ENCODE measurements around the gene MLH1.
"Not testable (repeated sequence)": the region's sequence is repeated elsewhere in the genome, so short reads cannot be mapped to it uniquely, and the experiment has no call there.

MLH1 gene

DNA sequence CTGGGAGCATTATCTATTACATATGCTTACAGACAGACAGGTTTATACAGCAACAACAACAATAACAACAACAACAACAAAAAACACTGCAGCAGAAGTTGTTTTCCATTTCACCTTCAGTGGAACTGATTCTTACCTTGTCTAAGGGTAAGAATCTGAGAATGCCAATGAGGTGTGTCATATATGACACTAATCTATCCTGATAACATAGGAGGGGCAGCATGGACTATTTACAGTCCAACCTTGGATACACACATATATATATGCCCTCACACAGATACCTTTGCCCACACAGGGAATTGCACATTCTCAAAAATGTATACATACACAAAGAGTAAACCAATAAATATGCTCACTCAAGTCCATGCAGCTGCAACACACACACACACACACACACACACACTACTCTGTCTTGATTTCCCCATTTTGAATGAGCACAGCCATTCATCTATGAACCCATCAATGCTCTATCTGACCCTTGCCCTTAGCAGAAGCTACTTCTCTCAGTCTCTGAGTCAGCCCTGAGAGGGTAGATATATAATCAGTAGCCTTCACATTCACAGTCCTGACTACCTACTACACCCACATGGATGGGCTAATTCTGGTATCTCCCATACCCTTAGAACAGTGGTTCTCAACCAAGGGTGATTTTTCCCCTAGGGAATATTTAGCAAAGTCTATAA is 38.7 kb upstream of the MLH1 start:
- TF ChIP-seq, protein P1, sequence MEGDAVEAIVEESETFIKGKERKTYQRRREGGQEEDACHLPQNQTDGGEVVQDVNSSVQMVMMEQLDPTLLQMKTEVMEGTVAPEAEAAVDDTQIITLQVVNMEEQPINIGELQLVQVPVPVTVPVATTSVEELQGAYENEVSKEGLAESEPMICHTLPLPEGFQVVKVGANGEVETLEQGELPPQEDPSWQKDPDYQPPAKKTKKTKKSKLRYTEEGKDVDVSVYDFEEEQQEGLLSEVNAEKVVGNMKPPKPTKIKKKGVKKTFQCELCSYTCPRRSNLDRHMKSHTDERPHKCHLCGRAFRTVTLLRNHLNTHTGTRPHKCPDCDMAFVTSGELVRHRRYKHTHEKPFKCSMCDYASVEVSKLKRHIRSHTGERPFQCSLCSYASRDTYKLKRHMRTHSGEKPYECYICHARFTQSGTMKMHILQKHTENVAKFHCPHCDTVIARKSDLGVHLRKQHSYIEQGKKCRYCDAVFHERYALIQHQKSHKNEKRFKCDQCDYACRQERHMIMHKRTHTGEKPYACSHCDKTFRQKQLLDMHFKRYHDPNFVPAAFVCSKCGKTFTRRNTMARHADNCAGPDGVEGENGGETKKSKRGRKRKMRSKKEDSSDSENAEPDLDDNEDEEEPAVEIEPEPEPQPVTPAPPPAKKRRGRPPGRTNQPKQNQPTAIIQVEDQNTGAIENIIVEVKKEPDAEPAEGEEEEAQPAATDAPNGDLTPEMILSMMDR (IDR thresholded peaks at IDR 0.05): no peak
- Histone ChIP-seq H3K4me3 (no peak overlapping the region), H3K27ac (no peak overlapping the region)
- DNase-seq (ENCODE audit: low spot score): no peak

DNA sequence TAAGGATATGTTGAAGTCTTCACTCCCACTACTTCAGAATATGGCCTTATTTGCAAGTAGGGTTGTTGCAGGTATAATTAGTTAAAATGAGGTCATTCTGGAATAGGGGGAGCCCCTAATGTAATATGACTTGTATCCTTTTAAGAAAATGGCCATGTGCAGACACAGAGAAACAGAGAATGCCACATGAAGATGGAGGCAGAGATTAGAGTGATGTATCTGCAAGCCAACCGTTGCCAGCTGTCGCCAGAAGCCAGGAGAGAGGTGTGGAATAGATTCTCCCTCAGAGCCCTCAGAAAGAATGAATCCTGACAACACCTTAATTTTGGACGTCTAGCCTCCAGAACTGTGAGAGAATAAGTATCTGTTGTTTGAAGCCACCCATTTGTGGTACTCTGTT is 37.2 kb upstream of the MLH1 start:
- H3K27ac ChIP-seq: no peak overlapping the region
- DNase-seq (ENCODE audit: low spot score): no peak
- H3K4me3 ChIP-seq: no peak overlapping the region
- TF ChIP-seq, protein P1 (IDR thresholded peaks at IDR 0.05): no peak

DNA sequence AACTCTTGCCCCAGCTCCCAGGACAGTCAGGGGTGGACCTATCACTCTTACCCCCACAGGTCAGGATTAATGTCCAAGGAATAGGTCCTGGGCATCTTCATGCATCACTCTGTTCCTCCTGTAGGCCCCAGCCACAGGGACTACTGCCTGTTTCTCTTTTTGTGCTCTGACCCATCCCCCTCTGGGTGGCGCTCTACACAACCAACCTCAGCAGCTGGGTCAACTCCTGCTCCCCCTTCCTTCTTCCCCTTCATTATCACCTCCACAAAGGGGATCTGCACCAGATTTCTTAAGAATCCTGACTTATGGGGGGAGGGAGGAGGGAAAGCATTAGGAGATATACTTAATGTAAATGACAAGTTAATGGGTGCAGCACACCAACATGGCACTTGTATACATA is 36.3 kb upstream of the MLH1 start:
- no peak for DNase-seq (ENCODE audit: low spot score)
- Histone ChIP-seq H3K27ac (no peak overlapping the region), H3K4me3 (no peak overlapping the region)
- TF ChIP-seq, protein P1 (IDR thresholded peaks at IDR 0.05): no peak

DNA sequence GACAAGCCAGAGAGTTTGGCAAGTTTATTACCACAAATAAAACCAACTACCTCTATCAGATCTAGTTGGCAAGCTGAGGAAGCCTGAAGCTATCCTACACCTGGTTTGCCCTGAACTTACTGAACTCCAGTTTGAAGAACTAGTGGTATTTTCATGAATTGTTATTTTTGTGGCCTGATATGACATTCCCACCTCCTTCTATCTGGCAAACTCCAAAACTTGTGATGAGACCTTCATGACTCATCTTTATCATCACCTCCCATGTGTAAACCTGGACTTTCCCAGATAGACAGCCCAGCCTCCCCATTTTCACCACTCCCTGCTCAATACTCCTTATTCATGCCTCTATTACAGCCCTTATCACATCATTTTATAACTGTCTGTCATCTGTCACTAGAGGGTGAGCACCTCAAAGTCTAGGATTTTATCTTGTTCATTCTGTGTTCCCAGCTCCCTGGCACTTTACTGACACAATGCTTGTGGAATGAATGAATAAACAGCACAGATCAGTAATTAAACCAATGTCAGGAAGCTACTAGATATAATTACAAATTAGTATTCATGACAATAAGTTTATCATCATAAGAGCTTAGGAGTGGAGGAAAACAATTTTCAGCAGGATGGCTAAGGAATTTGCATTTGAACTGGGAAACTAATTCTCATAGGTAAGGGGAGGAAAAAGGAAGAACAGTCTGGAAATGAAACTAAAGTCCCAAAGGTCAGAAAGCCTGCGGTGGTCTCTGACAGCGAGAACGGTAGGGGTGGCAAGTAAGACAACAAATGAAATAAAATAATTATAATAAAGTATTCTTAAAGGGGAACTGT is 35.2 kb upstream of the MLH1 start:
- DNase-seq (ENCODE audit: low spot score): no peak
- Histone ChIP-seq H3K4me3 (no peak overlapping the region), H3K27ac (no peak overlapping the region)
- TF ChIP-seq, protein P1 (IDR thresholded peaks at IDR 0.05): no peak

DNA sequence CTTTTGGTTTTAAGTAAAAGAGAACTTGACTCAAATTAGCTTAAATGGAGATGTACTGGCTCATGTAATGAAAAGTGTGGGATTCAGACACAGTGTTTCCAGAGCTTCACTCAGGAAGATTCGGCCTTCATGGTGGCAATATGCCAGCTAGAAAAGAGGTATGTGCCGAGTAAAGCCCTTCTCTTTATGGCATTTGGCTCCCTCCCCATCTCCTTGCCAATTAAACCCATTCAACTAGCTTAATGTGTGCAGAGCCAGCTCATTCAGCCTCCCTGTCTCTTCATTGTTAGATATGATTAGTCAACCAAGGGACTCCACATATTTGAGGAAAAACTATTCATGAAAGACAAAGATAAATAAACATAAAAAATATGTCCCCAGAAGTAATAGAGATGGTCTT is 33.5 kb upstream of the MLH1 start:
- TF ChIP-seq, protein P1 (IDR thresholded peaks at IDR 0.05): no peak
- H3K27ac ChIP-seq: no peak overlapping the region
- no peak for DNase-seq (ENCODE audit: low spot score)
- no peak overlapping the region for H3K4me3 ChIP-seq

DNA sequence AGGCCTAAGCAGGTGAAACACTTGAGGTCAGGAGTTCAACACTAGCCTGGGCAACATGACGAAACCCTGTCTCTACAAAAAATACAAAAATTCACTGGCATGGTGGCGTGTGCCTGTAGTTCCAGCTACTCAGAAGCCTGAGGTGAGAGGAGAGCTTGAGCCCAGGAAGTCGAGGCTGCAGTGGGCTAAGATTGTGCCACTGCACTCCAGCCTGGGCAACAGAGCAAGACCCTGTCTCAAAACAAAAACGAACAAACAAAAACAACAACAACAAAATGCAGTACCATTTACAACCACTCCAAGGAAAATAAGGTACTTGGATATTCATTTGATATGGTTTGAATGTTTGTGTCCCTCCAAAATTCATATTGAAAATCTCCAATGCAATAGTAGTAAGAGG is 32.8 kb upstream of the MLH1 start:
- TF ChIP-seq, protein P1 (IDR thresholded peaks at IDR 0.05): no peak
- no peak overlapping the region for H3K4me3 ChIP-seq
- H3K27ac ChIP-seq: no peak overlapping the region
- DNase-seq (ENCODE audit: low spot score): no peak

DNA sequence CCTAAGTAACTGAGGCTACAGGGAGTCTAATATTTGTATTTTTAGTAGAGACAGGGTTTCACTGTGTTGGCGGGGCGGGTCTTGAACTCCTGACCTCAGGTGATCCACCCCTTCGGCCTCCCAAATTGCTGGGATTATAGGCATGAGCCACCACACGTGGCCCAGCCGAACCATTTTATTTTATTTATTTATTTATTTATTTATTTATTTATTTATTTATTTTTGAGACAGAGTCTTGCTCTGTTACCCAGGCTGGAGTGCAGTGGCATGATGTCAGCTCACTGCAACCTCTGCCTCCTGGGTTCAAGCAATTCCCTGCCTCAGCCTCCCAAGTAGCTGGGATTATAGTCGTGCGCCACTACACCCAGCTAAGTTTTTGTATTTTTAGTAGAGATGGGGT is 30.3 kb upstream of the MLH1 start:
- not testable (repeated sequence) for H3K27ac ChIP-seq; H3K4me3 ChIP-seq; DNase-seq (ENCODE audit: low spot score)

All from coronary artery (tissue), 2 donors.